HG03558 (cell line): ENCODE measurements around the gene HSD17B1.
"Not testable (repeated sequence)": the region's sequence is repeated elsewhere in the genome, so short reads cannot be mapped to it uniquely, and the experiment has no call there.

Source experiments
- ATAC-seq: cut with Tn5 transposase; IDR thresholded peaks from one replicate; pipeline ENCODE4 v1.9.1; 2021; ENCODE audit warnings: moderate number of reproducible peaks; ENCODE audit not compliant: unreplicated experiment; ENCODE audit errors: extremely low read depth

The HSD17B1 gene

DNA sequence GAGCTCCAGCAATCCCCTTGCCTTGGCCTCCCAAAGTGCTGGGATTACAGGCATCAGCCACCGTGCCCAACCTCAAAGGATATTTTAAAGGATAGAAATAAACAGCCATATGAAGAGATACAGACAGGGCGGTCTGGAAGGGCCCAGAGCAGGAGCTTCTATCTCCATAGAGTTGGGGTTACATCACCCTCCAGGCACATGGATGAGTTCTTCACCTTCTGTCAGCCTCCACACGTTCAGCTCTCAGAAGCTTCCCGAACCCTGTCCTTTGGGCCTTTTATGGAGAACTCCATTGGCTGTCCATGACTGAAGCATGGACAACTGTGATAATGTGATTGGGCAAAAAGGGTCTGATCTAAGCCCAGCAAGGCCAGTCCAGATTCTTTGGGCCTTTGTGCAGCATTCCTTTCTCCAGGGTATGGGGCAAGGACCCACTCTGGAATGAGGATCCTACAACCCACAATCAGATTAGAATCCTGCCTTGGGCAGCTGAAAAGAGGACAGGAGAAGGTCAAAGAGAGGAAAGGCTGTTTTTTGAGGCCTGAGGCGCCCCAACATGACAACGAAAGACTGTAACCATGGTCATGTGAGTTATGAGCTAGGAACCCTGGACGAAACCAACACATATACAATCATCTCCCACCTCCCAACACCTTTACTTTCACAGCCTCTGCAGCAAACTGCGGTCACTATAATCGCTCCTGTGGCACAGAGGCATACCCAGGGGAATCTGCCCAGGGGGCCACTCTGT, 6.8 kb upstream of the HSD17B1 start:
- not testable (repeated sequence) for ATAC-seq

GRCh38 chr17:42547001-42547461, 5.7 kb upstream of the HSD17B1 start:
- ATAC-seq, result no peak

GRCh38 chr17:42547698-42548069, 5.0 kb upstream of the HSD17B1 start:
- ATAC-seq, result no peak

GRCh38 chr17:42548070-42548837, 4.5 kb upstream of the HSD17B1 start:
- no peak for ATAC-seq

- no peak for ATAC-seq
Observed at GRCh38 chr17:42548993-42549755, 3.5 kb upstream of the HSD17B1 start.

GRCh38 chr17:42553161-42553818, 567 bp downstream of the HSD17B1 start:
- no peak for ATAC-seq

GRCh38 chr17:42553866-42554249, 1.1 kb downstream of the HSD17B1 start:
- ATAC-seq, result no peak

GRCh38 chr17:42554250-42555121, 1.8 kb downstream of the HSD17B1 start:
- ATAC-seq, result peak; percentile 54

DNA sequence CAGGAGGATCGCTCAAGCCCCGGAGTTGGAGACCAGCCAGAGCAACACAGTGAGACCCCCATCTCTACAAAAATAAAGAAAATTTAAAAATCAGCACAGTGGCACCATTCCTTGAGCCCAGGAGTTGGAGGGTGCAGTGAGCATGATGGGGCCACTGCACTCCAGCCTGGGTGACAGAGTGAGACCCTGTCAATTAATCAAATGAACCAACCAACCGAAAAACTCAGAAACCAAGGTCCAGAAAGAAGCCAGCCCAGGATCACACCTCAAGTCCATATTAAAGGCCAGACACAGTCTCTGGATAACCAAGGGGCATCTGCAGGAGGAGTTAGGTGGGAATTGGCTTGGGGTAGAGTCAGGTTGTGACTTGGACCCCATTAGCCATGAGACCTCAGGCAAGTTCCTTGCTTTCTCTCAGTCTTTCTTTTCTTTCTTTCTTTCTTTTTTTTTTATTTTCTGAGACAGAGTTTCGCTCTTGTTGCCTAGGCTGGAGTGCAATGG, 2.4 kb downstream of the HSD17B1 start:
- no peak for ATAC-seq

- ATAC-seq, result not testable (repeated sequence)
Observed at GRCh38 chr17:42555961-42556617, 3.4 kb downstream of the HSD17B1 start.

GRCh38 chr17:42559075-42559474, 6.4 kb downstream of the HSD17B1 start:
- no peak for ATAC-seq

DNA sequence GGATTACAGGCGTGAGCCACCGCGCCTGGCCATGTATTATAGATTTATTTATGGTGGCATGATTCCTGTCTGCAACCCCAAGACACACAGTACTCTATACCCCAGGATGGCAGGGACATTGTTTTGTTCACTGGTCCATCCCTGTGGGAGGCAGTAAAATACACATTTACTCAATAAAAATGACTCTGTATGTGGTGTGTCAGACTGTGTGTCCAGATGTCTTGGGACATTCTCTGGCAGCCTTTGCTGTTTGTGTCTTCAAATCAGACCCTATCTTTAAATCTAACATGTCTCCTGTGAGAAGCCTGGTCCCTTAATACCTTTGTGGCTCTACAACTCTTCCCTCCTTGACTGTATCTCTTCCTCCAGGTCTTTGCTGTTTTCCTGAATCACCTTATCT, 7.5 kb downstream of the HSD17B1 start:
- no peak for ATAC-seq

DNA sequence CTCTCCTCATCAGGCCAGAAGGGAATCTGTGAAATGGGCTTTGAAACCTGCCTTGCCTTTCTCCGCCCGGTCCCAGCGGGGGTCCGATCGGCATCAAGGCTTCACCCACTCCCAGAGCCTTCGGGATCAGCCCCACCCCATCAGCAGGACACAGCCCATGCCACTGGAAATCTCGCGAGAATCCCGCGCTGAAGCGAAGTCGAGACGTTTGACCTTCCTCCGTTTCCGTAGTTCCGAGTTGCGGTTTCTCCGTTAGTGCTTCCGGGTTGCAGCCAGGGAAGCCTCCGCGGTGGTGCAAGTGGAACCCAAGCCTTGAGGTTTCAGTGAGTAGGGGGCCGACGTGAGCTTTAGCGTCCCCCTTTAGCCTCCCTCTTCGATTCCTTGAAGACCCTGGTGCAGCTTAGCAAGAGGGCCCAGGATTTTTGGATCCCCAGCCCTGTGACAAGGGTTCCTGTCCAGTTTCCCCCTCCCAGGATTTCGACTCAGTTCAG, 9.2 kb downstream of the HSD17B1 start, which contains the start of gene COASY:
TSS of gene COASY (plus strand) at position 252 of the 491 bp plus-strand sequence. CDS start 475 bp downstream, outside the sequence.
- no peak for ATAC-seq

GRCh38 chr17:42562388-42563142, 9.8 kb downstream of the HSD17B1 start:
- ATAC-seq, result no peak

- no peak for ATAC-seq
Observed at GRCh38 chr17:42563143-42563509, 10.4 kb downstream of the HSD17B1 start.

DNA sequence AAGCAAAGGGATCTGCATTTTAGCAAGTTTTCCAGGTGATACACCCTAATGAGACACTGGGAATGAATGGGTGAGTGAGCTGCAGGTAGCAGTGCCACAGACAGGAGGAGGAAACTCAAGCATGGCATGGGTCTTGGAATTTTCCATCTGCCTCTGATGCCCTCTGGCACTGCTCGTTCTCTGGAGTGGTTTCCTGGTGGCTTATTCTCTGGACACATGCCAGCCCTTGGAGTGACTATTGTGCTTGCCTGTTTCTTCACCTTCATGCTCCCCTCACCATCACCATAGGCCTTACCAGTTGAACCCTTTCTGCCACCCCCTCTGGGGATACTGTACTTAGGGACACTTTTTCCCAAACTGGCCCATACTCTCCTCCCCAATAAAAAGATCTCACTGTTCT, 10.8 kb downstream of the HSD17B1 start:
- ATAC-seq, result no peak

DNA sequence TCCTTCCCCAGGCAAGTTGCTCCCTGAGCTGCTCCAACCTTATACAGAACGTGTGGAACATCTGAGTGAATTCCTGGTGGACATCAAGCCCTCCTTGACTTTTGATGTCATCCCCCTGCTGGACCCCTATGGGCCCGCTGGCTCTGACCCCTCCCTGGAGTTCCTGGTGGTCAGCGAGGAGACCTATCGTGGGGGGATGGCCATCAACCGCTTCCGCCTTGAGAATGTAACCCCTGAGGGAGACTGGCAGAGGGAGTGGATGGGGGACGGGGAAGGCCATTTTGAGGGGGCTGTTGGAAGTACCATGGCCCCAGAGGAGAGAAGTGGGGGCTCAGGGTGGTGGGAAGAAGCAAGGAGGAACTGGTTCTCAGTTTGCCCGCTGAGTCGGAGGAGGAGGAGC, 11.2 kb downstream of the HSD17B1 start:
- no peak for ATAC-seq
